ENCODE measurements around the gene BBS1. TPM values are rescaled to one million over a fixed set of nuclear protein-coding genes. Genes with fewer than 3 reads are reported as not detected.

BBS1 gene
- 5.5 and 20.1 TPM in 2 replicates for total RNA-seq

GRCh38 chr11:66510271-66510989, at the start of gene BBS1:
BBS1 (plus strand) TSS chr11:66510635; CDS start chr11:66510660, 25 bp downstream.

GRCh38 chr11:66466225-66467033, 44.0 kb upstream of the BBS1 start, which contains the start of gene PELI3:
PELI3 (plus strand) TSS chr11:66466905; CDS start chr11:66468129, 1,224 bp downstream.

GRCh38 chr11:66480117-66480938, 30.1 kb upstream of the BBS1 start, which contains the start of gene DPP3:
DPP3 (plus strand) TSS chr11:66480434; CDS start chr11:66482201, 1,767 bp downstream.

GRCh38 chr11:66545701-66546367, 35.4 kb downstream of the BBS1 start, which contains the start of gene ZDHHC24:
ZDHHC24 (minus strand) TSS chr11:66546048; CDS start chr11:66546003, 45 bp downstream.

GRCh38 chr11:66546368-66546965, 36.0 kb downstream of the BBS1 start, which contains the start of gene ACTN3:
ACTN3 (plus strand) TSS chr11:66546903; CDS start chr11:66546938, 35 bp downstream.

GRCh38 chr11:66568124-66568916, 57.9 kb downstream of the BBS1 start, which contains the start of gene CTSF:
CTSF (minus strand) TSS chr11:66568606; CDS start chr11:66568486, 120 bp downstream.

Other genes with a start within 250 kb of the BBS1 start
- 61.2 and 88.6 TPM in 2 replicates for gene RAB1B, start 242.0 kb upstream of the BBS1 start, total RNA-seq
- under 0.01 and 0.14 TPM in 2 replicates for gene CNIH2, start 232.5 kb upstream of the BBS1 start, total RNA-seq
- 121 and 221 TPM in 2 replicates for gene YIF1A, start 221.5 kb upstream of the BBS1 start, total RNA-seq
- under 0.01 and 0.07 TPM in 2 replicates for gene TMEM151A, start 218.7 kb upstream of the BBS1 start, total RNA-seq
- 0.68 and 1.2 TPM in 2 replicates for gene CD248, start 193.6 kb upstream of the BBS1 start, total RNA-seq
- gene RIN1, start 174.2 kb upstream of the BBS1 start, total RNA-seq: 19.5 and 32.3 TPM in 2 replicates
- gene BRMS1, start 165.5 kb upstream of the BBS1 start, total RNA-seq: 58.2 and 74.8 TPM in 2 replicates
- 8.5 and 13.7 TPM in 2 replicates for gene B4GAT1, start 163.0 kb upstream of the BBS1 start, total RNA-seq
- gene SLC29A2, start 138.9 kb upstream of the BBS1 start, total RNA-seq: 3.1 and 6.0 TPM in 2 replicates
- not detected in 2 replicates for gene NPAS4, start 89.6 kb upstream of the BBS1 start, total RNA-seq
- 24.6 and 34.2 TPM in 2 replicates for gene MRPL11, start 71.8 kb upstream of the BBS1 start, total RNA-seq
- 9.6 and 14.3 TPM in 2 replicates for gene PELI3, start 43.7 kb upstream of the BBS1 start, total RNA-seq
- gene DPP3, start 30.2 kb upstream of the BBS1 start, total RNA-seq: 62.5 and 70.9 TPM in 2 replicates
- 7.2 and 11.7 TPM in 2 replicates for gene ZDHHC24, start 35.4 kb downstream of the BBS1 start, total RNA-seq
- gene ACTN3, start 36.3 kb downstream of the BBS1 start, total RNA-seq: under 0.01 TPM in 1 of 2 replicates, not detected in the other
- gene CTSF, start 58.0 kb downstream of the BBS1 start, total RNA-seq: 1.4 and 14.9 TPM in 2 replicates
- gene CCDC87, start 82.4 kb downstream of the BBS1 start, total RNA-seq: under 0.01 and 0.21 TPM in 2 replicates
- gene CCS, start 82.5 kb downstream of the BBS1 start, total RNA-seq: 21.9 and 22.5 TPM in 2 replicates
- gene RBM14, start 106.0 kb downstream of the BBS1 start, total RNA-seq: 7.9 and 25.5 TPM in 2 replicates
- 152 and 204 TPM in 2 replicates for gene RBM4, start 128.1 kb downstream of the BBS1 start, total RNA-seq
- gene RBM4B, start 167.3 kb downstream of the BBS1 start, total RNA-seq: 17.1 and 21.5 TPM in 2 replicates
- gene SPTBN2, start 218.6 kb downstream of the BBS1 start, total RNA-seq: 60.5 and 130 TPM in 2 replicates